PC-3 (cell line): Measurements from ENCODE around the gene ZNF575. TPM values are rescaled to one million over a fixed set of nuclear protein-coding genes. Genes with fewer than 3 reads are reported as not detected.
A peak's percentile ranks its signal among the peaks of the same experiment; 100 is the strongest.

Source experiments
- ATAC-seq: fragments of 200-7000 bp; cut with Tn5 transposase; 2 replicates; pipeline ENCODE4 v1.9.1; 2020; ENCODE audit warnings: mild to moderate bottlenecking, moderate library complexity
- BruUV-seq: library from RNA; stranded (reverse); fragments of 400-500 nt; replicated peaks from 2 replicates; lab custom pipeline; 2021; lab: Mats Ljungman, UMichigan
- CTCF ChIA-PET: fragments of 300-600 bp; sonication (Branson Sonifier 250); formaldehyde crosslinking; loops from one replicate; lab custom pipeline; 2022; ENCODE audit warnings: antibody characterized with exemption; lab: Charles Lee
- POLR2A ChIA-PET: fragments of 300-600 bp; sonication (Branson Sonifier 250); formaldehyde crosslinking; loops from one replicate; lab custom pipeline; 2022; ENCODE audit warnings: antibody characterized with exemption; ENCODE audit not compliant: unreplicated experiment; lab: Charles Lee
- DNase-seq: peaks from one replicate; pipeline ENCODE4 v3.0.0-alpha.2; 2015
- H2AFZ ChIP-seq: fragments of 300-600 bp; sonication (generic); 2 replicates; pipeline ENCODE4 v1.6.0; 2016; ENCODE audit warnings: antibody characterized with exemption, low read length
- H3F3A ChIP-seq: fragments of 300-600 bp; sonication (generic); one replicate; pipeline ENCODE4 v1.6.0; 2017; ENCODE audit warnings: antibody characterized with exemption, low read length, control low read depth, mild to moderate bottlenecking; ENCODE audit not compliant: unreplicated experiment
- H3K27ac ChIP-seq: fragments of 300-600 bp; sonication (generic); 2 replicates; pipeline ENCODE4 v1.5.1; 2016; ENCODE audit warnings: mild to moderate bottlenecking, low read length
- H3K27me3 ChIP-seq: fragments of 300-600 bp; sonication (generic); 2 replicates; pipeline ENCODE4 v1.6.1; 2016; ENCODE audit warnings: low read length, mixed read lengths
- H3K36me3 ChIP-seq: fragments of 300-600 bp; sonication (generic); 2 replicates; pipeline ENCODE4 v1.6.1; 2016; ENCODE audit warnings: low read depth, mixed run types, low read length, mixed read lengths
- H3K4me1 ChIP-seq: fragments of 300-600 bp; sonication (generic); 2 replicates; pipeline ENCODE4 v1.5.1; 2016; ENCODE audit warnings: low read length; ENCODE audit not compliant: insufficient read depth
- H3K4me2 ChIP-seq: fragments of 300-600 bp; sonication (generic); 2 replicates; pipeline ENCODE4 v1.6.0; 2016; ENCODE audit warnings: low read length
- H3K4me3 ChIP-seq: fragments of 300-600 bp; sonication (generic); 2 replicates; pipeline ENCODE4 v1.5.1; 2016; ENCODE audit warnings: mild to moderate bottlenecking, low read length, mixed read lengths
- H3K79me2 ChIP-seq: fragments of 300-600 bp; sonication (generic); 2 replicates; pipeline ENCODE4 v1.6.1; 2017; ENCODE audit warnings: low read length, mixed read lengths
- H3K9ac ChIP-seq: fragments of 300-600 bp; sonication (generic); 2 replicates; pipeline ENCODE4 v1.6.0; 2016; ENCODE audit warnings: mild to moderate bottlenecking, low read length
- H3K9me2 ChIP-seq: fragments of 300-600 bp; sonication (generic); replicated peaks from 2 replicates; pipeline ENCODE4 v1.6.1; 2016; ENCODE audit warnings: mixed run types, low read length, mixed read lengths
- H3K9me3 ChIP-seq: fragments of 300-600 bp; sonication (generic); 2 replicates; pipeline ENCODE4 v1.6.1; 2016; ENCODE audit warnings: low read length, mixed read lengths
- H4K20me1 ChIP-seq: fragments of 300-600 bp; sonication (generic); 2 replicates; pipeline ENCODE4 v1.6.1; 2016; ENCODE audit warnings: low read length, mixed read lengths
- CTCF ChIP-seq: fragments of 300-600 bp; sonication (generic); conservative IDR thresholded peaks from 2 replicates; pipeline ENCODE4 v1.5.1; 2017; ENCODE audit warnings: antibody characterized with exemption, low read depth, mild to moderate bottlenecking, low read length
- EZH2 ChIP-seq: fragments of 300-600 bp; sonication (generic); IDR thresholded peaks from one replicate; pipeline ENCODE4 v1.6.1; 2017; ENCODE audit warnings: antibody characterized with exemption, mild to moderate bottlenecking, low read length; ENCODE audit not compliant: unreplicated experiment
- EZH2phosphoT487 ChIP-seq: fragments of 300-600 bp; sonication (generic); IDR thresholded peaks from 2 replicates; pipeline ENCODE4 v1.6.1; 2018; ENCODE audit warnings: mild to moderate bottlenecking, antibody characterized with exemption, low read length, borderline replicate concordance
- intact Hi-C: fragments of 100-400 bp; cut with micrococcal nuclease; formaldehyde crosslinking; loops from 2 replicates; pipeline ENCODE4 v1.9.0; 2023
- total RNA-seq: library from RNA; depleted of rRNA; stranded (reverse); fragments of >200 nt; gene quantifications from 2 replicates; pipeline ENCODE4 v1.2.3, GENCODE V29; 2014

Gene ZNF575
- total RNA-seq, 1 experiment from 2014 or later = not detected

- POLR2A ChIA-PET = no interaction called here
- no peaks in the 10 kb centered on the region for H3F3A ChIP-seq
Observed at GRCh38 chr19:43562698-43563241, 29.8 kb downstream of the ZNF575 start.

GRCh38 chr19:43563816-43564457, 30.9 kb downstream of the ZNF575 start:
- Histone ChIP-seq H3K4me2 (no peak overlapping the region), H3K9me2 (no peaks in the 10 kb centered on the region), H3K79me2 (no peaks in the 10 kb centered on the region), H3K4me1 (peaks cover 11% of the 10 kb centered on the region), H4K20me1 (no peaks in the 10 kb centered on the region), H3K36me3 (no peaks in the 10 kb centered on the region; the same call in 1 of the 2 replicates), H3K27ac (no peak overlapping the region), H3K9me3 (no peaks in the 10 kb centered on the region), H3K4me3 (no peak overlapping the region), H3K9ac (no peak overlapping the region), H3F3A (no peaks in the 10 kb centered on the region), H3K27me3 (no peaks in the 10 kb centered on the region), H2AFZ (no peak overlapping the region)
- BruUV-seq = no TSS peak
- no peak for TF ChIP-seq EZH2phosphoT487
- TF ChIP-seq CTCF = no peak
- no peak for TF ChIP-seq EZH2
- DNase-seq (no peak), ATAC-seq (no peak)
- intact Hi-C loops = no loop called here
- ChIA-PET CTCF (no interaction called here), POLR2A (no interaction called here)

More at GRCh38 chr19:43562698-43563241, 29.8 kb downstream of the ZNF575 start:
- ATAC-seq (peak; percentile 75), DNase-seq (peak; percentile 71)
- Histone ChIP-seq H4K20me1 (no peaks in the 10 kb centered on the region), H3K9ac (no peak overlapping the region; the same call in 1 of the 2 replicates), H3K9me2 (no peaks in the 10 kb centered on the region), H3K4me3 (no peak overlapping the region), H3K27ac (peak overlapping the region; percentile 78), H3K36me3 (no peaks in the 10 kb centered on the region; the same call in 1 of the 2 replicates), H3K9me3 (no peaks in the 10 kb centered on the region), H3K4me1 (peaks cover 11% of the 10 kb centered on the region), H3K79me2 (no peaks in the 10 kb centered on the region), H3K27me3 (no peaks in the 10 kb centered on the region), H3K4me2 (0 out of 2 replicates have a peak overlapping the region, but pooled peaks have one; percentile 31), H2AFZ (no peak overlapping the region)
- intact Hi-C loops = no loop called here
- CTCF ChIA-PET = no interaction called here
- BruUV-seq = no TSS peak
- TF ChIP-seq EZH2phosphoT487 (no peak), EZH2 (no peak), CTCF (no peak)

GRCh38 chr19:43564800-43565199, 31.8 kb downstream of the ZNF575 start:
- Histone ChIP-seq H3F3A (no peaks in the 10 kb centered on the region), H3K9ac (no peak overlapping the region), H4K20me1 (no peaks in the 10 kb centered on the region), H3K4me1 (peaks cover 11% of the 10 kb centered on the region), H3K9me3 (no peaks in the 10 kb centered on the region), H3K27ac (no peak overlapping the region), H2AFZ (no peak overlapping the region), H3K9me2 (no peaks in the 10 kb centered on the region), H3K4me3 (no peak overlapping the region), H3K27me3 (no peaks in the 10 kb centered on the region), H3K36me3 (no peaks in the 10 kb centered on the region; the same call in 1 of the 2 replicates), H3K4me2 (no peak overlapping the region), H3K79me2 (0 out of 2 replicates have a peak, but pooled peaks cover 2% of the 10 kb centered on the region)
- intact Hi-C loops = no loop called here
- POLR2A ChIA-PET = no interaction called here
- TF ChIP-seq EZH2 = no peak
- TF ChIP-seq EZH2phosphoT487 = no peak
- no peak for TF ChIP-seq CTCF
- no peak for ATAC-seq
- CTCF ChIA-PET = no interaction called here
- no TSS peak for BruUV-seq
- DNase-seq = no peak
